T-helper 1 cell treated with Interleukin-12 subunit alpha and Interleukin-12 subunit beta and Interleukin-4 antibody, amounts not matched to agents 30 μg/mL and 1 μg/mL, for 36 hours (primary cell): ENCODE measurements around the gene ATP8B1.

ENCODE experiments used
- H3K27ac Mint-ChIP-seq: one replicate; pipeline ENCODE4 v1.8.0; 2021; ENCODE audit warnings: mild to moderate bottlenecking, mixed read lengths
- H3K27me3 Mint-ChIP-seq: one replicate; pipeline ENCODE4 v1.8.0; 2021; ENCODE audit warnings: low read depth, mixed read lengths
- H3K36me3 Mint-ChIP-seq: one replicate; pipeline ENCODE4 v1.8.0; 2021; ENCODE audit warnings: low read depth, mixed read lengths
- H3K4me1 Mint-ChIP-seq: one replicate; pipeline ENCODE4 v1.8.0; 2021; ENCODE audit warnings: low read depth, mixed read lengths
- H3K4me3 Mint-ChIP-seq: one replicate; pipeline ENCODE4 v1.8.0; 2021; ENCODE audit warnings: mild to moderate bottlenecking, moderate library complexity, mixed read lengths
- H3K9me3 Mint-ChIP-seq: one replicate; pipeline ENCODE4 v1.8.0; 2021; ENCODE audit warnings: mixed read lengths

The ATP8B1 gene

DNA sequence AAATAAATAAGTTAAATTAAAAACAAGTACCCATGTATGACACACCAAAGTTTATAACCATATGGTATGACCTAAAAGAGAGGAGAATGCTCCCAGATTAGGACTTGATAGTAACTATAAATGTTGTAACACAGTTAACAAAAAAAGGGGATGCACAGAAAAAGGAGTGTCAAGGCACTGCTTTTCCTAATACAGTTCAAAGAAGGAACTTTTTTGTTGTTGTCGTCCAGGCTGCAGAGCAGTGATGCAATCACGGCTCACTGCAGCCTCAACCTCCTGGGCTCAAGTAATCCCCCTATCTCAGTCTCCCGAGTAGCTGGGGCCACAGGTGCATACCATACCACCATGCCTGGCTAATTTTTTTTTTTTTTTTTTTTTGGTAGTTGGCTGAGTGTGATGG, 184.2 kb downstream of the ATP8B1 start:
- H3K4me1 Mint-ChIP-seq: peaks cover 25% of the 10 kb centered on the region
- H3K9me3 Mint-ChIP-seq: no peaks in the 10 kb centered on the region
- no peak overlapping the region for H3K4me3 Mint-ChIP-seq
- no peak overlapping the region for H3K27ac Mint-ChIP-seq
- H3K36me3 Mint-ChIP-seq: peaks cover 16% of the 10 kb centered on the region
- H3K27me3 Mint-ChIP-seq: no peaks in the 10 kb centered on the region

DNA sequence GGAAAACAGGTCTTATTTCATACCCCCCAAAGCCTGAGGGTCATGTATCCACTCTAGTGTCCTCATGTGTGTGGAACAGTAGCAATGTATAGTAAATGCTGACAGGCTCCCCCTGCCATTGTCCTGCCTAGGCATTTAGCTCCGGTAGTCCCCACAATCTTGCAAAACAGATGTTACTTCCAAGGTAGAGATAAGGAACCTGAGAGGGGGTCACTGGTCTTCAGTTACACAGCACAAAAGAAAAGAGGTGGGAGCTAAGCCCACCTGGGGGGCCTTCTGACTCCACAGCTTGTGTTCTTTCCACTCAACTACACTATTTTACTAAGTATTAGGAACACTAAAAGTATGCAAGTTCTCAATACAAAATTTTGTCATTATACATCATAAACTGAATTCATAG, 199.2 kb downstream of the ATP8B1 start:
- Mint-ChIP-seq H3K9me3 (no peaks in the 10 kb centered on the region), H3K4me1 (no peaks in the 10 kb centered on the region), H3K27me3 (no peaks in the 10 kb centered on the region), H3K36me3 (peaks cover 55% of the 10 kb centered on the region), H3K4me3 (no peak overlapping the region), H3K27ac (no peak overlapping the region)
